WERI-Rb-1 (cell line): ENCODE measurements around the gene BCKDHA.

ENCODE experiments used
- DNase-seq: peaks from one replicate; pipeline ENCODE4 v3.0.0-alpha.2; 2020
- H3K27ac ChIP-seq: fragments of 250-450 bp; sonication (Bioruptor Pico); 2 replicates; pipeline ENCODE4 v1.5.1; 2020; ENCODE audit warnings: mild to moderate bottlenecking, moderate library complexity
- H3K27me3 ChIP-seq: fragments of 250-450 bp; sonication (Bioruptor Pico); 2 replicates; pipeline ENCODE4 v1.5.1; 2021; ENCODE audit warnings: mild to moderate bottlenecking, low read depth, moderate library complexity; ENCODE audit not compliant: insufficient read depth, severe bottlenecking
- H3K36me3 ChIP-seq: fragments of 250-450 bp; sonication (Bioruptor Pico); 2 replicates; pipeline ENCODE4 v1.5.1; 2020; ENCODE audit warnings: mild to moderate bottlenecking, moderate library complexity
- H3K4me3 ChIP-seq: 2 replicates; pipeline ENCODE4 v1.5.1; 2011; ENCODE audit warnings: low read depth, mild to moderate bottlenecking, control low read depth, low read length
- H3K9me3 ChIP-seq: fragments of 250-450 bp; sonication (Bioruptor Pico); 2 replicates; pipeline ENCODE4 v1.5.1; 2021; ENCODE audit warnings: mild to moderate bottlenecking, moderate library complexity; ENCODE audit not compliant: severe bottlenecking
- TF ChIP-seq, protein P1 (sequence below): IDR thresholded peaks from 2 replicates; pipeline ENCODE4 v1.5.1; 2011; ENCODE audit warnings: low read depth, mild to moderate bottlenecking, control low read depth, inconsistent platforms, low read length

The BCKDHA gene

DNA sequence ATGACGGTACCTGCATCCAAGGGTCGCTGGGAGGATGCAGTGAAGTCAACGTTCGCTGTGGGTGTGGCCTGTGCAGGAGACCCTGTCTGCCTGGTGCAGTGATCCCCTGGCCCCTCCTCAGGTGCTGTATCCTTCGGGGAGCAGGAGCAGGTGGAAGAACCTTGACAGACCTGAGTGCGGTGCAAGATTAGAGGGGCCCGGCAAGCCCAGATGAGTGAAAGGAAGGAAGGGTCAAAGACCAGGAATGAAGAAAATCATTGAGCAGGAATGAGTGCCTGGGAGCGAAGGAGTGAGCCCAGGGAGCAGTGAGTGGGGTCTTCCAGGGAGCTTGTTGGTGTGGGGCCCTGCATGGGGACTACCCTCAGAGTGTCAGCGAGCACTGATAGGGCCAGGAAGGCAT, 16.8 kb downstream of the BCKDHA start:
- Histone ChIP-seq H3K9me3 (no peaks in the 10 kb centered on the region), H3K27ac (no peak overlapping the region), H3K4me3 (no peak overlapping the region), H3K27me3 (no peaks in the 10 kb centered on the region), H3K36me3 (peaks cover 5% of the 10 kb centered on the region; the same call in 1 of the 2 replicates)
- DNase-seq, result no peak
- TF ChIP-seq, protein P1, sequence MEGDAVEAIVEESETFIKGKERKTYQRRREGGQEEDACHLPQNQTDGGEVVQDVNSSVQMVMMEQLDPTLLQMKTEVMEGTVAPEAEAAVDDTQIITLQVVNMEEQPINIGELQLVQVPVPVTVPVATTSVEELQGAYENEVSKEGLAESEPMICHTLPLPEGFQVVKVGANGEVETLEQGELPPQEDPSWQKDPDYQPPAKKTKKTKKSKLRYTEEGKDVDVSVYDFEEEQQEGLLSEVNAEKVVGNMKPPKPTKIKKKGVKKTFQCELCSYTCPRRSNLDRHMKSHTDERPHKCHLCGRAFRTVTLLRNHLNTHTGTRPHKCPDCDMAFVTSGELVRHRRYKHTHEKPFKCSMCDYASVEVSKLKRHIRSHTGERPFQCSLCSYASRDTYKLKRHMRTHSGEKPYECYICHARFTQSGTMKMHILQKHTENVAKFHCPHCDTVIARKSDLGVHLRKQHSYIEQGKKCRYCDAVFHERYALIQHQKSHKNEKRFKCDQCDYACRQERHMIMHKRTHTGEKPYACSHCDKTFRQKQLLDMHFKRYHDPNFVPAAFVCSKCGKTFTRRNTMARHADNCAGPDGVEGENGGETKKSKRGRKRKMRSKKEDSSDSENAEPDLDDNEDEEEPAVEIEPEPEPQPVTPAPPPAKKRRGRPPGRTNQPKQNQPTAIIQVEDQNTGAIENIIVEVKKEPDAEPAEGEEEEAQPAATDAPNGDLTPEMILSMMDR, result no peak

DNA sequence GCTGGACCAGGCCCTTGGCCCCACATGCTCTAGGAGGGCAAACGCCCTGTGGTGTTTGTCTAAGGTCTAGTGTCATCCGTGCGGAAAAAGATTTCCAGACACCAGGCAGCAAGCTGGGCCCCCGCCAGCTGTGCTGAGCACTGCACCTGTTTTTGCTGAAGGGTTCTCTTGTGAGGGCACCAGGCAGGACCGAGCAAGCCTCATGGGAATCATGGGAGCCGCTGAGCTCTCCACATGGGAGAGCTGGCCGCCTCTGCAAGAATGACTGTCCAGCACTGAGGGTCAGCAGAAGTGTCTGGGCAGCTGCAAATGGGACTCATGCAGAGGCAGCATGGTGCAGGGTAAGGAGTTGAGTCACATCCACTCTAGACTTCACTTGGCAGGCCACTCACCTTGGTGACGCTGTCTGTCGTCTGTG, 17.5 kb downstream of the BCKDHA start:
- DNase-seq, result no peak
- TF ChIP-seq, protein P1, result no peak
- peaks cover 9% of the 10 kb centered on the region; the same call in 1 of the 2 replicates for H3K36me3 ChIP-seq
- no peak overlapping the region for H3K27ac ChIP-seq
- H3K4me3 ChIP-seq, result no peak overlapping the region
- H3K9me3 ChIP-seq, result no peaks in the 10 kb centered on the region
- no peaks in the 10 kb centered on the region for H3K27me3 ChIP-seq

DNA sequence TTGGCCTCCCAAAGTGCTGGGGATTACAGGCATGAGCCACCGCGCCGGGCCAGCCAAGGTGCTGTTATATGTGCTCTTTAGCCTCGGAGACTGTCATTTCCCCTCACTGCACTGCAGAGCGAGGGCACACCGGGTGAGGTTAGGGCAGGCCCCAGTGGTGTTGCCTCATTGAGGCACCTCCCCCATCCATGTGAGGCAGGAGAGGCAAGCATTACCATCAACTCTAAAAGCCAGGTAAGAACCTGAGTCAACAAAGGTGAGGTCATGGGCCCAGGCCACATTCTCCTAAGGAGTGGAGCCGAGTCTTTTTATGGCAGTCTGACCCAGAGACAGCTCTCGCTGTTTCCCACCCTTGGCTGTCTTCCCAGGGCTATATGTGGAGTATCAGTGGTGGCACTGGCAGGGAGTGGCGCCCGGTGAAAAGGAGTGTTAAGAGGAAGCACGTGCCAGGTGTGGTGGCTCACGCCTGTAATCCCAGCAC, 18.6 kb downstream of the BCKDHA start:
- Histone ChIP-seq H3K4me3 (no peak overlapping the region), H3K9me3 (no peaks in the 10 kb centered on the region), H3K36me3 (peaks cover 11% of the 10 kb centered on the region; the same call in 1 of the 2 replicates), H3K27me3 (no peaks in the 10 kb centered on the region), H3K27ac (no peak overlapping the region)
- DNase-seq, result no peak
- TF ChIP-seq, protein P1, result no peak

DNA sequence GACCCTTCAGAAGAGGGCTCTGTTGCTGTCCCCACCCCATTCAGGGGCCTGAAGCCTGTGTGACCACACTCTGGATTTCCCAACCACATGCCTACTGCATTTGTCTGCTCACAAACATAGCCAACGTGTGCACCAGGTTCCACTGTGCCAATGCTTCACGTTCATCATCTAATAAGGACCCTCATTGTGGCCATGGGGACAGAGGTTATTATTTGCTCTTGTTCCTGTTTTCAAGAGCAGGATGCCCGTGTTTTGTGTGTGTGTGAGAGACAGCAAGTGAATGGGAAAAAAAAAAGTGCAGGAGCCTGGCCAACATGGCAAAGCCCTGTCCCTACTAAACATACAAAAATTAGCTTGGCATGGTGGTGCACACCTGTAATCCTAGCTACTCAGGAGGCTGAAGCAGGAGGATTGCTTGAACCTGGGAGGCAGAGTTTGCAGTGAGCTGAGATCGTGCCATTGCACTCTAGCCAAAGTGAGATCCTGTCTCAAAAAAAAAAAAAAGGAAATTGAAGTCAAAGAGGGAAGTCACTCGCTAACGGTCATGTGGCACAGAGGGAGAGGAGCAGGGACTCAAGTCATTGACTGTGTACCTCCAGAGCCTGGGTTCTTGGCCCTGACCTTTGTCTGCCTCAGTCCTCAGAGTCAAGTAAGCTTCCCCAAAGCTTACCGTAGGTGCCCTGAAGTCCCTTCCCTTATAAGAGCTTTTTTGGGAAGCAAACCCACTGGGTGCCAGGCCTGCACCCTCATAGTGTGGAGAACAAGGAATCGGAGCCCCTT, 22.7 kb downstream of the BCKDHA start:
- peaks cover 24% of the 10 kb centered on the region for H3K36me3 ChIP-seq
- TF ChIP-seq, protein P1, result no peak
- H3K27ac ChIP-seq, result no peak overlapping the region
- H3K27me3 ChIP-seq, result no peaks in the 10 kb centered on the region
- no peak for DNase-seq
- H3K4me3 ChIP-seq, result no peak overlapping the region
- H3K9me3 ChIP-seq, result no peaks in the 10 kb centered on the region

DNA sequence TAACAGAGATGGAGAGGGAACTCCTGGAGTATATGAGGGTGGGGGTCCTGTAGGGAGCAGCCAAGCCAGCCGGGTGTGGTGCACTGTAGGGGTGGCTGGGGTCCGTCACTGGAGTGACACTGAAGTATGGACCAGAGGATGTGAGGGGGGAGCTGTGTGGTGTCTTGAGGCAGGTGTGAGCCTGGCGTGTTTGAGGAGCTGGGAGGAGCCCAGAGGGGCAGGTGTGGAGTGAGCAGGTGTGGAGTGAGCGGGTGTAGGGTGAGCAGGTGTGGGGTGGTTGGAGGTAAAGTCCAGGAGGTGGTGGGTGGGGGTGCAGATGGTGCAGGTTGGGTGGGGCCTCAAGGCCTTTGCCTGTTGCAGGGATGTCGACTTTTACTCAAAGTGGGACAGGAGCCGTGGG, 23.7 kb downstream of the BCKDHA start:
- TF ChIP-seq, protein P1, result no peak
- no peak for DNase-seq
- no peaks in the 10 kb centered on the region for H3K9me3 ChIP-seq
- no peak overlapping the region for H3K4me3 ChIP-seq
- H3K36me3 ChIP-seq, result peaks cover 24% of the 10 kb centered on the region
- no peak overlapping the region for H3K27ac ChIP-seq
- H3K27me3 ChIP-seq, result no peaks in the 10 kb centered on the region

DNA sequence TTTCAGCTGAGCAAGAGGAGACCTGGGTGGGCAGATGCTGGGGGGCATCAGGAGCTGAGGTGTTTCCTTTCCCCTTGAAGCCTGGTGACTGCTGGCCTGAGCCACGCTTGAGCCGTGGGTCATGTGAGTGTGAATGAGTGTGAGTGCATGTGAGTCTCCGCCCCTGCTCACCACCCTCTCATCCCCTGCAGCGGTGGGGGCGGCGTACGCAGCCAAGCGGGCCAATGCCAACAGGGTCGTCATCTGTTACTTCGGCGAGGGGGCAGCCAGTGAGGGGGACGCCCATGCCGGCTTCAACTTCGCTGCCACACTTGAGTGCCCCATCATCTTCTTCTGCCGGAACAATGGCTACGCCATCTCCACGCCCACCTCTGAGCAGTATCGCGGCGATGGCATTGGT, 24.4 kb downstream of the BCKDHA start:
- peaks cover 24% of the 10 kb centered on the region for H3K36me3 ChIP-seq
- DNase-seq, result no peak
- TF ChIP-seq, protein P1, result no peak

More for the DNA sequence above, 24.4 kb downstream of the BCKDHA start:
- H3K9me3 ChIP-seq, result no peaks in the 10 kb centered on the region
- no peak overlapping the region for H3K4me3 ChIP-seq
- no peaks in the 10 kb centered on the region for H3K27me3 ChIP-seq
- H3K27ac ChIP-seq, result no peak overlapping the region
